HCT116 (cell line): ENCODE measurements around the gene TBC1D4.

Experiments
- EGR1 ChIP-seq: IDR thresholded peaks from 2 replicates; pipeline ENCODE4 v1.6.1; 2012; ENCODE audit warnings: low read depth
- EZH2phosphoT487 ChIP-seq: fragments of 200-600 bp; IDR thresholded peaks from 2 replicates; pipeline ENCODE4 v1.6.1; 2018; ENCODE audit warnings: antibody characterized with exemption, borderline replicate concordance
- POLR2A ChIP-seq: IDR thresholded peaks from 2 replicates; pipeline ENCODE4 v1.7.0; 2011; ENCODE audit warnings: borderline replicate concordance; ENCODE audit not compliant: insufficient read depth, insufficient read length; ENCODE audit errors: extremely low read depth
- POLR2AphosphoS5 ChIP-seq: IDR thresholded peaks from 2 replicates; pipeline ENCODE4 v1.6.1; 2011; ENCODE audit warnings: mild to moderate bottlenecking, low read depth, low read length, moderate library complexity
- ZNF274 ChIP-seq: fragments of 200-500 bp; sonication (Bioruptor generic); IDR thresholded peaks from 2 replicates; pipeline ENCODE4 v1.6.1; 2014; ENCODE audit warnings: mild to moderate bottlenecking, low read depth, low read length, inconsistent platforms
- TF ChIP-seq, protein P1 (sequence below), 3 experiments: fragments of 200-600 bp in 1 of 3; sonication (generic) in 1 of 3; IDR thresholded peaks in 2 of 3; conservative IDR thresholded peaks in 1 of 3; 2 replicates each; pipeline ENCODE4 v1.5.1; 2012 to 2017; ENCODE audit warnings: low read depth in 2 of 3, low read length in 2 of 3, antibody characterized with exemption in 1 of 3, borderline replicate concordance in 1 of 3, control low read depth in 1 of 3, mild to moderate bottlenecking in 1 of 3, mixed read lengths in 1 of 3, mixed run types in 1 of 3, moderate library complexity in 1 of 3; ENCODE audit not compliant: insufficient read depth in 1 of 3

DNA sequence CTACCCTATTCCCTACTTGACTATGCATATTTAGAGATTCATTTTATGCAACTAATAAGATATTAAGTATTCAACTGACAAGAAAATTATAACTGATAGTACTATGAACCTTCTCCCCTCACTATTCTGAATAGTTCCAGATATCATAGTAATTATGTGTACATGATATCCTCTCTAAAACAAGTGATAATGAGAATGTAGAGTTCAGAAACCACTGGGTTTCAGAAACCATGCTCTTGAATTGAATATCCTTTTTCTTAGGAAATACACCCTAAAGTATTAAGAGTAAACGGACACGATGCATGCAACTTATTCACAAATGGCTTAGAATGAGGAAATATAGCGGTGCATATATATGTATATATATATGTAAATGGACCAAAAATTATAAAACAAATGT, 160.9 kb downstream of the TBC1D4 start:
- no peak for TF ChIP-seq ZNF274
- TF ChIP-seq, protein P1, sequence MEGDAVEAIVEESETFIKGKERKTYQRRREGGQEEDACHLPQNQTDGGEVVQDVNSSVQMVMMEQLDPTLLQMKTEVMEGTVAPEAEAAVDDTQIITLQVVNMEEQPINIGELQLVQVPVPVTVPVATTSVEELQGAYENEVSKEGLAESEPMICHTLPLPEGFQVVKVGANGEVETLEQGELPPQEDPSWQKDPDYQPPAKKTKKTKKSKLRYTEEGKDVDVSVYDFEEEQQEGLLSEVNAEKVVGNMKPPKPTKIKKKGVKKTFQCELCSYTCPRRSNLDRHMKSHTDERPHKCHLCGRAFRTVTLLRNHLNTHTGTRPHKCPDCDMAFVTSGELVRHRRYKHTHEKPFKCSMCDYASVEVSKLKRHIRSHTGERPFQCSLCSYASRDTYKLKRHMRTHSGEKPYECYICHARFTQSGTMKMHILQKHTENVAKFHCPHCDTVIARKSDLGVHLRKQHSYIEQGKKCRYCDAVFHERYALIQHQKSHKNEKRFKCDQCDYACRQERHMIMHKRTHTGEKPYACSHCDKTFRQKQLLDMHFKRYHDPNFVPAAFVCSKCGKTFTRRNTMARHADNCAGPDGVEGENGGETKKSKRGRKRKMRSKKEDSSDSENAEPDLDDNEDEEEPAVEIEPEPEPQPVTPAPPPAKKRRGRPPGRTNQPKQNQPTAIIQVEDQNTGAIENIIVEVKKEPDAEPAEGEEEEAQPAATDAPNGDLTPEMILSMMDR (IDR thresholded peaks at IDR 0.05 in 2 of 3, conservative IDR thresholded peaks at IDR 0.05 in 1 of 3; ENCODE audit: borderline replicate concordance in 1 of 3, insufficient read depth in 1 of 3, low read depth in 2 of 3, low read length in 2 of 3): no peak
- no peak for TF ChIP-seq POLR2A
- no peak for TF ChIP-seq EGR1
- no peak for TF ChIP-seq POLR2AphosphoS5
- TF ChIP-seq EZH2phosphoT487: no peak
